Measurements from ENCODE around the gene CNMD.
"Not testable (repeated sequence)": the region's sequence is repeated elsewhere in the genome, so short reads cannot be mapped to it uniquely, and the experiment has no call there.

Gene CNMD

GRCh38 chr13:52686376-52686775, 53.2 kb downstream of the CNMD start:
- Histone ChIP-seq H3K9me3 (ENCODE audit: control insufficient read depth, insufficient read depth, low read depth, low read length) (no peaks in the 10 kb centered on the region), H3K9ac (ENCODE audit: low read length) (no peak overlapping the region), H3K27me3 (ENCODE audit: control insufficient read depth, insufficient read depth, low read length) (no peaks in the 10 kb centered on the region), H3K27ac (ENCODE audit: low read depth, low read length) (no peak overlapping the region), H3K4me1 (ENCODE audit: control insufficient read depth, insufficient read depth, low read length) (no peaks in the 10 kb centered on the region), H3K36me3 (ENCODE audit: control insufficient read depth, insufficient read depth, low read length) (peaks cover 56% of the 10 kb centered on the region), H3K4me3 (ENCODE audit: low read depth, low read length) (no peak overlapping the region)

GRCh38 chr13:52685806-52686205, 53.8 kb downstream of the CNMD start:
- not testable (repeated sequence) for H3K27ac ChIP-seq (ENCODE audit: low read depth, low read length); H3K9ac ChIP-seq (ENCODE audit: low read length); H3K27me3 ChIP-seq (ENCODE audit: control insufficient read depth, insufficient read depth, low read length); H3K9me3 ChIP-seq (ENCODE audit: control insufficient read depth, insufficient read depth, low read depth, low read length); H3K4me1 ChIP-seq (ENCODE audit: control insufficient read depth, insufficient read depth, low read length); H3K4me3 ChIP-seq (ENCODE audit: low read depth, low read length)
- peaks cover 55% of the 10 kb centered on the region for H3K36me3 ChIP-seq (ENCODE audit: control insufficient read depth, insufficient read depth, low read length)

GRCh38 chr13:52677823-52678222, 61.8 kb downstream of the CNMD start:
- Histone ChIP-seq H3K36me3 (ENCODE audit: control insufficient read depth, insufficient read depth, low read length) (peaks cover 74% of the 10 kb centered on the region), H3K27ac (ENCODE audit: low read depth, low read length) (no peak overlapping the region), H3K9ac (ENCODE audit: low read length) (no peak overlapping the region), H3K4me3 (ENCODE audit: low read depth, low read length) (no peak overlapping the region), H3K4me1 (ENCODE audit: control insufficient read depth, insufficient read depth, low read length) (no peaks in the 10 kb centered on the region), H3K27me3 (ENCODE audit: control insufficient read depth, insufficient read depth, low read length) (no peaks in the 10 kb centered on the region), H3K9me3 (ENCODE audit: control insufficient read depth, insufficient read depth, low read depth, low read length) (no peaks in the 10 kb centered on the region)

- no peaks in the 10 kb centered on the region for H3K27me3 ChIP-seq (ENCODE audit: control insufficient read depth, insufficient read depth, low read length)
- no peak overlapping the region for H3K9ac ChIP-seq (ENCODE audit: low read length)
- no peaks in the 10 kb centered on the region for H3K9me3 ChIP-seq (ENCODE audit: control insufficient read depth, insufficient read depth, low read depth, low read length)
- H3K4me3 ChIP-seq (ENCODE audit: low read depth, low read length): no peak overlapping the region
- H3K36me3 ChIP-seq (ENCODE audit: control insufficient read depth, insufficient read depth, low read length): peaks cover 48% of the 10 kb centered on the region
- H3K27ac ChIP-seq (ENCODE audit: low read depth, low read length): no peak overlapping the region
- peaks cover under 1% of the 10 kb centered on the region; the same call in 1 of the 2 replicates for H3K4me1 ChIP-seq (ENCODE audit: control insufficient read depth, insufficient read depth, low read length)
Measured at GRCh38 chr13:52673465-52673864, 66.2 kb downstream of the CNMD start.

- peaks cover 48% of the 10 kb centered on the region for H3K36me3 ChIP-seq (ENCODE audit: control insufficient read depth, insufficient read depth, low read length)
- H3K27me3 ChIP-seq (ENCODE audit: control insufficient read depth, insufficient read depth, low read length): no peaks in the 10 kb centered on the region
- no peak overlapping the region for H3K27ac ChIP-seq (ENCODE audit: low read depth, low read length)
- H3K9ac ChIP-seq (ENCODE audit: low read length): no peak overlapping the region
- no peak overlapping the region for H3K4me3 ChIP-seq (ENCODE audit: low read depth, low read length)
- H3K4me1 ChIP-seq (ENCODE audit: control insufficient read depth, insufficient read depth, low read length): peaks cover 5% of the 10 kb centered on the region; the same call in 1 of the 2 replicates
- H3K9me3 ChIP-seq (ENCODE audit: control insufficient read depth, insufficient read depth, low read depth, low read length): no peaks in the 10 kb centered on the region
Measured at GRCh38 chr13:52670726-52671125, 68.9 kb downstream of the CNMD start.

GRCh38 chr13:52669677-52670076, 69.9 kb downstream of the CNMD start:
- H3K36me3 ChIP-seq (ENCODE audit: control insufficient read depth, insufficient read depth, low read length): peaks cover 47% of the 10 kb centered on the region
- no peaks in the 10 kb centered on the region for H3K27me3 ChIP-seq (ENCODE audit: control insufficient read depth, insufficient read depth, low read length)
- H3K9ac ChIP-seq (ENCODE audit: low read length): no peak overlapping the region
- H3K9me3 ChIP-seq (ENCODE audit: control insufficient read depth, insufficient read depth, low read depth, low read length): no peaks in the 10 kb centered on the region
- H3K4me3 ChIP-seq (ENCODE audit: low read depth, low read length): no peak overlapping the region
- H3K4me1 ChIP-seq (ENCODE audit: control insufficient read depth, insufficient read depth, low read length): peaks cover 5% of the 10 kb centered on the region; the same call in 1 of the 2 replicates
- H3K27ac ChIP-seq (ENCODE audit: low read depth, low read length): no peak overlapping the region

- Histone ChIP-seq H3K27ac (ENCODE audit: low read depth, low read length) (no peak overlapping the region), H3K4me1 (ENCODE audit: control insufficient read depth, insufficient read depth, low read length) (peaks cover 5% of the 10 kb centered on the region; the same call in 1 of the 2 replicates), H3K9ac (ENCODE audit: low read length) (no peak overlapping the region), H3K4me3 (ENCODE audit: low read depth, low read length) (no peak overlapping the region), H3K27me3 (ENCODE audit: control insufficient read depth, insufficient read depth, low read length) (no peaks in the 10 kb centered on the region), H3K9me3 (ENCODE audit: control insufficient read depth, insufficient read depth, low read depth, low read length) (no peaks in the 10 kb centered on the region), H3K36me3 (ENCODE audit: control insufficient read depth, insufficient read depth, low read length) (peaks cover 73% of the 10 kb centered on the region)
Measured at GRCh38 chr13:52665325-52665724, 74.3 kb downstream of the CNMD start.

GRCh38 chr13:52664272-52664671, 75.3 kb downstream of the CNMD start:
- Histone ChIP-seq H3K36me3 (ENCODE audit: control insufficient read depth, insufficient read depth, low read length) (peaks cover 81% of the 10 kb centered on the region), H3K9ac (ENCODE audit: low read length) (no peak overlapping the region), H3K9me3 (ENCODE audit: control insufficient read depth, insufficient read depth, low read depth, low read length) (no peaks in the 10 kb centered on the region)

GRCh38 chr13:52659340-52659739, 80.3 kb downstream of the CNMD start:
- Histone ChIP-seq H3K4me1 (ENCODE audit: control insufficient read depth, insufficient read depth, low read length) (no peaks in the 10 kb centered on the region), H3K36me3 (ENCODE audit: control insufficient read depth, insufficient read depth, low read length) (peaks cover 77% of the 10 kb centered on the region), H3K27me3 (ENCODE audit: control insufficient read depth, insufficient read depth, low read length) (no peaks in the 10 kb centered on the region), H3K4me3 (ENCODE audit: low read depth, low read length) (no peak overlapping the region), H3K27ac (ENCODE audit: low read depth, low read length) (no peak overlapping the region), H3K9ac (ENCODE audit: low read length) (no peak overlapping the region), H3K9me3 (ENCODE audit: control insufficient read depth, insufficient read depth, low read depth, low read length) (no peaks in the 10 kb centered on the region)

More at GRCh38 chr13:52664272-52664671, 75.3 kb downstream of the CNMD start:
- Histone ChIP-seq H3K4me3 (ENCODE audit: low read depth, low read length) (no peak overlapping the region), H3K27ac (ENCODE audit: low read depth, low read length) (no peak overlapping the region), H3K27me3 (ENCODE audit: control insufficient read depth, insufficient read depth, low read length) (no peaks in the 10 kb centered on the region), H3K4me1 (ENCODE audit: control insufficient read depth, insufficient read depth, low read length) (peaks cover 5% of the 10 kb centered on the region; the same call in 1 of the 2 replicates)
